Progenitor cell of endocrine pancreas (in vitro differentiated cells): Measurements from ENCODE around the gene AJM1. TPM values are rescaled to one million over a fixed set of nuclear protein-coding genes. Genes with fewer than 3 reads are reported as not detected.

ENCODE experiments used
- DNase-seq: peaks from one replicate; pipeline ENCODE4 v3.0.0; 2021; ENCODE audit warnings: low spot score; ENCODE audit not compliant: unreplicated experiment
- H3K27ac Mint-ChIP-seq: 2 replicates; pipeline ENCODE4 v1.8.0; 2021; ENCODE audit warnings: mild to moderate bottlenecking, moderate library complexity, mixed read lengths
- H3K27me3 Mint-ChIP-seq: 2 replicates; pipeline ENCODE4 v1.8.0; 2021; ENCODE audit warnings: mixed read lengths
- H3K36me3 Mint-ChIP-seq: 2 replicates; pipeline ENCODE4 v1.8.0; 2022; ENCODE audit warnings: mixed read lengths; ENCODE audit not compliant: insufficient read depth
- H3K4me1 Mint-ChIP-seq: 2 replicates; pipeline ENCODE4 v1.8.0; 2021; ENCODE audit warnings: low read depth, mixed read lengths
- H3K4me3 Mint-ChIP-seq: 2 replicates; pipeline ENCODE4 v1.8.0; 2021; ENCODE audit warnings: low read depth, mild to moderate bottlenecking, moderate library complexity, mixed read lengths
- H3K9me3 Mint-ChIP-seq: 2 replicates; pipeline ENCODE4 v1.8.0; 2021; ENCODE audit warnings: low read depth, mixed read lengths
- CTCF ChIP-seq: fragments of 200-600 bp; sonication (generic); IDR thresholded peaks from one replicate; pipeline ENCODE4 v1.5.0; 2021; ENCODE audit warnings: antibody characterized with exemption, mild to moderate bottlenecking; ENCODE audit not compliant: unreplicated experiment
- total RNA-seq: library from RNA; stranded (reverse); gene quantifications from 2 replicates; pipeline ENCODE4 v1.2.1, GENCODE V29; 2021

The AJM1 gene
- total RNA-seq, 1 donor from 2014 or later = 5.8 TPM

DNA sequence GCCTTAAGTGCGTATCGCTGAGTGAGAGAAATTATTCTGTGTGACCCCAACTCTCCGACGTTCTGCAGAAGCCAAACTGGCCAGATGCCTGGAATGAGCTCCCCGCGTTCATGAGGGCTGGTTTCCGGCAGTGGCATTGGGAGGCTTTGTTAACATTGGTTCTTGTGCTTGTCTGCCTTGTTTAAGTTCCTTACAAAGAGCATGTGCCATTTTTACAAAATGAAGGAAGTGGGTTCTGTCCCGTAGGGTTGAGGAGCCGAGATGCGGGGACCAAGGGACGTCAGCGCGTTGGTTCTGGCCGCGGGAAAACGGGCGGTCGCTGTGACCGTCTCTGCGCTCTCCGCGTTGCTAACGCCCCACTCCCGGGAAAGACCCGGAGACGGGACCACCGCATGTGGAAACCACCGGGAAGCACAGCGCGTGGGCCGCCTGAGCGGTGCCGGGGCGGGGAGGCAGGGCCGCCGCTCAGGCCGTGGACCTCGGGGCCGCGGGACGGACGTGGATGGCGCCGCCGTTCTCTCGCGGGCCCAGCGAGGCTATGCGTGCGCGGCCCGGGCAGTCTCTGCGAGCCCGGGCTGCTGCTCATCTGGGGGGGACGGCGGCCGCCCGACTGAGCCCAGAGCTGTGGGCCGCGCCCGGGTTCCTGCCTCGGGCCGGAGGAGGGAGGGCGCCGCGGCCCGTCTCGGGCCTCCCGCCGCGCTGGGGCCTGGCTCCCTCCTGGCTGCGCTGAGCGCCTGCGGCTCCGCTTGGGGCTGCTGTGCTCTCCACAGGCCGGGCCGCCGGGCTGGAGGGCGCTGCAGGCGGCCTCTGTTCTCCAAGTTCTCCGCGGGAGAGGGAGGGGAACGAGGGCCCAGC, 21.1 kb upstream of the AJM1 start:
- Mint-ChIP-seq H3K27ac (peak overlapping the region; percentile 16), H3K27me3 (peaks cover 8% of the 10 kb centered on the region), H3K4me3 (peak overlapping the region; percentile 57), H3K36me3 (peaks cover 8% of the 10 kb centered on the region), H3K9me3 (no peaks in the 10 kb centered on the region), H3K4me1 (peaks cover 9% of the 10 kb centered on the region)
- no peak for TF ChIP-seq CTCF
- DNase-seq = no peak

GRCh38 chr9:136821826-136822544, 20.3 kb upstream of the AJM1 start:
- H3K27me3 Mint-ChIP-seq = peaks cover 8% of the 10 kb centered on the region
- H3K4me1 Mint-ChIP-seq = peaks cover 9% of the 10 kb centered on the region
- H3K4me3 Mint-ChIP-seq = no peak overlapping the region
- no peak for DNase-seq
- H3K36me3 Mint-ChIP-seq = peaks cover 7% of the 10 kb centered on the region
- TF ChIP-seq CTCF = no peak
- H3K27ac Mint-ChIP-seq = no peak overlapping the region
- no peaks in the 10 kb centered on the region for H3K9me3 Mint-ChIP-seq

DNA sequence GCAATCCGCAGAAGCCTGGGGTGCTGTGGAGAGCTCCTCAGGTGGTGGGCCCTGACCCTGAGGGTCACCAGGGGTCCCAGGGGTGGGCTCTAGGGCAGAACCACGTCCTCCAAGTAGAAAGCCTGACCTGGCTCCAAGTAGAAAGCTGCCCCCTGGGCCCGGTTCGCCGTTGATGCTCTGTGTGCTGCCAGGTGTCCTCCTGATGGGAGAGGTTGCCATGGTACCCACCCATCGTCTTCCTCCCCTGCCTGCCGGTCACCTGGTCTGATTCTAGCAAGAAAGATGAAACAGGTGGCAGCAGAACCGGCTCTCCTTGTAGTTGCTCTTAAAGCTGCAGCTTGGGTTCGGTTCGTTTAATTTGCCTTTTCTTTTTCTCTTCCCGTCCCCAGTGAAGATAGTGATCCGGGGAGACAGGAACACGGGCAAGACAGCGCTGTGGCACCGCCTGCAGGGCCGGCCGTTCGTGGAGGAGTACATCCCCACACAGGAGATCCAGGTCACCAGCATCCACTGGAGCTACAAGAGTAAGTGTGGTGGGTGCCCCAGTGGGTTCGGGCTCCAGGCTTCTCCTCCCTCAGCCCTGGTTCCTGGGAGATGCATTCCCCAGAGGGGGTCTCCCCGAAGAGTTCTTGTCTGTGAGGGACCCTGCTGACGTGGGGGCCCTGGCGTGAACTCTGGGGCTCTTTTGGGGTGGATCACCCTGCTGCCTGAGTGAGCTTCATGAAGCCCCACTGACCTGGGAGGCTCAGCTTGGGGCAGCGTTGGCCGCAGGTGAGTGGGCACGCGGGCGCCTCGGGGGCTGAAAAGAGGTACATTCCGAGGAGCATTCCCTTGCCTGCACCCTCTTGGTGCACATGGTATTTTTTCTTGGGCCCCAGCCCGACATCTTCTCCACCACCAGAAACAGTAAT, 18.9 kb upstream of the AJM1 start:
- TF ChIP-seq CTCF = no peak
- Mint-ChIP-seq H3K27ac (no peak overlapping the region), H3K4me1 (peaks cover 9% of the 10 kb centered on the region), H3K9me3 (no peaks in the 10 kb centered on the region), H3K4me3 (no peak overlapping the region), H3K36me3 (peaks cover 5% of the 10 kb centered on the region), H3K27me3 (peaks cover 8% of the 10 kb centered on the region)
- no peak for DNase-seq

DNA sequence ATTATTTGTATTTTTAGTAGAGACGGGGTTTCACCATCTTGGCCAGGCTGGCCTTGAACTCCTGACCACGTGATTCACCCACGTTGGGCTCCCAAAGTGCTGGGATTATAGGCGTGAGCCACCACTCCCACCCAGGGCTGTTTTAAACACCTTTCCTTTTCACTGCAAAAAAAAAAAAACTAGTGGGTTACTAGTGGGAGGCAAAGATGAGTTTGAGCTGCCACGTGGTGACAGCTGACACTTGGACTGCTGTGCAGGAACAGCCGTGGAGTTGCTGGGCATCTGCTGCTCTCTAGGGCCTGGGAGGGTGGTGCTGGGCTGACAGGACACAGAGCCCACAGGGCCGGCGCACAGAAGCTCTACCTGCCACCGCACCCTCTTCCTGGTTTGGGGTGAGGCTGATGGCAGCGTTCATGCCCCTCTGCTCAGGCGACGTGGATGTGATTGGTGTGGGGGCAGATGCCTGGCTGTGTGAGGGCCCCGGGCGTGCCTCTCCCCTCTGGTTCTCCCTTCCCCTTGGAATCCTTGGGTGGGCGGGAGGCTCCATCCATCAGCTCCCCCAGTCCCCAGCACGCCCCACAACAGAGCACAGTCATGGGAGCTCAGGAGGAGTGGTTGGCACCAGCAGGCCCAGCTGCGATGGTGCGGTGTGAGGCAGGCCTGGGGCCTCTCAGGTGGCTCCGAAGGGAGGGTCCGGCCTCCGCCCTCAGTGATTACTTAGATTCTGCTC, 17.6 kb upstream of the AJM1 start:
- Mint-ChIP-seq H3K4me3 (no peak overlapping the region), H3K4me1 (peaks cover 6% of the 10 kb centered on the region), H3K9me3 (no peaks in the 10 kb centered on the region), H3K36me3 (peaks cover 3% of the 10 kb centered on the region), H3K27ac (no peak overlapping the region), H3K27me3 (peaks cover 8% of the 10 kb centered on the region)
- no peak for TF ChIP-seq CTCF
- no peak for DNase-seq
